GM21447 (cell line): Measurements from ENCODE around the gene C1orf167.

Experiments used
- ATAC-seq: cut with Tn5 transposase; IDR thresholded peaks from one replicate; pipeline ENCODE4 v1.9.1; 2021; ENCODE audit not compliant: unreplicated experiment

C1orf167 gene

GRCh38 chr1:11764115-11764514 is 2.1 kb downstream of the C1orf167 start:
- no peak for ATAC-seq

- ATAC-seq = no peak
Observed at GRCh38 chr1:11764519-11764918, 2.5 kb downstream of the C1orf167 start.

- ATAC-seq = no peak
Observed at GRCh38 chr1:11765661-11766428, 3.9 kb downstream of the C1orf167 start.

- ATAC-seq = no peak
Observed at GRCh38 chr1:11766429-11766776, 4.4 kb downstream of the C1orf167 start.

GRCh38 chr1:11767922-11768704 is 6.1 kb downstream of the C1orf167 start:
- no peak for ATAC-seq

GRCh38 chr1:11768821-11769220 is 6.8 kb downstream of the C1orf167 start:
- ATAC-seq = no peak

GRCh38 chr1:11769274-11769673 is 7.3 kb downstream of the C1orf167 start:
- ATAC-seq = no peak

GRCh38 chr1:11770011-11770410 is 8.0 kb downstream of the C1orf167 start:
- ATAC-seq = no peak

GRCh38 chr1:11771481-11772043 is 9.6 kb downstream of the C1orf167 start:
- ATAC-seq = no peak

- no peak for ATAC-seq
Observed at GRCh38 chr1:11772458-11772857, 10.5 kb downstream of the C1orf167 start.

GRCh38 chr1:11774753-11775152 is 12.8 kb downstream of the C1orf167 start:
- ATAC-seq = no peak

GRCh38 chr1:11777658-11778322 is 15.8 kb downstream of the C1orf167 start:
- no peak for ATAC-seq

GRCh38 chr1:11778336-11778735 is 16.3 kb downstream of the C1orf167 start:
- ATAC-seq = no peak

GRCh38 chr1:11778844-11779623 is 17.0 kb downstream of the C1orf167 start:
- ATAC-seq = no peak

GRCh38 chr1:11779715-11780379 is 17.9 kb downstream of the C1orf167 start:
- ATAC-seq = no peak

GRCh38 chr1:11780380-11781147 is 18.6 kb downstream of the C1orf167 start:
- ATAC-seq = no peak

GRCh38 chr1:11781297-11781696 is 19.3 kb downstream of the C1orf167 start:
- ATAC-seq = no peak

GRCh38 chr1:11782127-11782708 is 20.2 kb downstream of the C1orf167 start:
- ATAC-seq = no peak

- no peak for ATAC-seq
Observed at GRCh38 chr1:11783556-11783955, 21.6 kb downstream of the C1orf167 start.
